GDM1 (cell line): Measurements from ENCODE around the gene SFTPA1.
"Not testable (repeated sequence)": the region's sequence is repeated elsewhere in the genome, so short reads cannot be mapped to it uniquely, and the experiment has no call there.

Experiments used
- DNase-seq: peaks from one replicate; lab custom pipeline; 2025; lab: John Stamatoyannopoulos, UW

SFTPA1 gene

GRCh38 chr10:79611193-79611976 is 646 bp downstream of the SFTPA1 start:
- not testable (repeated sequence) for DNase-seq

- no peak for DNase-seq
Measured at GRCh38 chr10:79615577-79615976, 4.8 kb downstream of the SFTPA1 start.

GRCh38 chr10:79616164-79616563 is 5.4 kb downstream of the SFTPA1 start:
- no peak for DNase-seq

- not testable (repeated sequence) for DNase-seq
Measured at GRCh38 chr10:79623663-79624062, 12.9 kb downstream of the SFTPA1 start.

GRCh38 chr10:79627075-79627474 is 16.3 kb downstream of the SFTPA1 start:
- DNase-seq, result no peak

GRCh38 chr10:79628083-79628482 is 17.3 kb downstream of the SFTPA1 start:
- DNase-seq, result no peak

- no peak for DNase-seq
Measured at GRCh38 chr10:79628988-79629954, 18.5 kb downstream of the SFTPA1 start.

- no peak for DNase-seq
Measured at GRCh38 chr10:79629955-79630327, 19.2 kb downstream of the SFTPA1 start.

- DNase-seq, result not testable (repeated sequence)
Measured at GRCh38 chr10:79636654-79637199, 26.0 kb downstream of the SFTPA1 start.

GRCh38 chr10:79638318-79638717 is 27.6 kb downstream of the SFTPA1 start:
- DNase-seq, result no peak

GRCh38 chr10:79652695-79653094 is 42.0 kb downstream of the SFTPA1 start:
- DNase-seq, result not testable (repeated sequence)

- not testable (repeated sequence) for DNase-seq
Measured at GRCh38 chr10:79663287-79663686, 52.5 kb downstream of the SFTPA1 start.

- DNase-seq, result not testable (repeated sequence)
Measured at GRCh38 chr10:79664686-79665085, 53.9 kb downstream of the SFTPA1 start.
